Colon (tissue), 2 donors: ENCODE data around the gene SLC34A1.
"Not testable (repeated sequence)": the region's sequence is repeated elsewhere in the genome, so short reads cannot be mapped to it uniquely, and the experiment has no call there.

Source experiments
- FAIRE-seq: peaks from 2 replicates; lab custom pipeline; 2012; peaks lifted over from hg19 to GRCh38; lab: Jason Lieb, UNC
- donor health status: control.
- donor health status: control.

Gene SLC34A1

DNA sequence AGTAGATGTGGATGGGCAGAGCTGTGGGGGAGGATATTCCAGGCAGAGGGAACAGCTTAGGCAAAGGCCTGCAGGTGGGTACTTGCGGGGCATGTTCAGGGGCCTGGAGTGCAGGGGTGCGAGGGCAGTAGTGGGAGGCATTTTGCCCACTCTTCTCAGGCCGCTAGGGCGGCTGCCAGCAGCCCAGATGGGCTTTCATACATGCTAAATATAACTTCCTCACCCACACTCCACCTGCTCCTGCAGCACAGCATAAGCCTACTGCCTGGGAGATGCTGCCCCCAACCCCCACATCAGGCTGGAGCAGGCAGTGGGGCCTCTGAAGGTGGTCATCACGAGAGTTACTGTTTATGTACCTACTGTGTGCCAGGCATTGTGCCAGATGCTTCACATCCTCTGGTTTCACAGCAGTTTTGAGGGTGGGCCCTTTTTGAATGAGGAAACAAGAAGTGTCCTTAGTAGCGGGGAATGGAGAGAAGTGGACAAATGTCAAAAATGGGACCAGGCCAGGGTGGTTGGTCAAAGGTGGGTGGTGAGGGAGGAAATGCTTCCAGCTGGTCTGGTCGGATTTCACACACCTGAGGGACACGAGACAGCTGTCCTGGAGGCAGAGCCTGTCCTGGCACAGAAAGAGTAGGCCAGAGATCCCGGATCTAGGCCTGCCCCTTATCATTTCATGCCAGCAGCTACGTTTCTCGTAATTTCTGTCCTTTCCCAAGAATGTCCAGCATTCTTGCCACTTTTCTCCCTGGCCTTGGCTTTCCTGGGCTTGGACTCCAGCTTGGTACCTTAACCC lies 14.4 kb upstream of the SLC34A1 start:
- FAIRE-seq: no peak

DNA sequence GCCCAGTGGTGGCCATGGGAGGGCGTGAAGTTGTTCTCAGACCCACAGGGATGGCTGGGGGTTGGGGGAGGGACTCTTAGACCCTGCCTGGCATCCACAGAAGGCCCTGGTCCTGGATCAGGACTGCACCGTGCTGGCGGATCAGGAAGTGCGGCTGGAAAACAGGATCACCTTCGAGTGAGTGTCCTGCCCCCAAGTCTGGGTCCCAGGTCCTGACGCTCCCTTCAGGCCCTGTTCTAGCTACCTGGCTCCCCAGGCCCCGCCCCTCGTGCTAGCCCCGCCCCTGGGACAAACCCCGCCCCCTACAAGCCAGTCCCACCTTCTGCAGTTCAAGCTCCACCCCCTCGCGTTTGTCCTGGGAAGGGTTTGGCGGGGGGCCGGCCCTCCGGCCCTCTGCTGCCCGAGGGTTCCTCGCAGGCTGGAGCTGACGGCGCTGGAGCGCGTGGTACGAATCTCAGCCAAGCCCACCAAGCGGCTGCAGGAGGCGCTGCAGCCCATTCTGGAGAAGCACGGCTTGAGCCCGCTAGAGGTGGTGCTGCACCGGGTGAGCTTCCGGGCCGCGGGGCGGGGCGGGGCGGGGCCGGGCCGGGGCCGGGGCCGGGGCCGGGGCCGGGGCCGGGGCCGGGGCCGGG lies 13.6 kb upstream of the SLC34A1 start:
- no peak for FAIRE-seq

DNA sequence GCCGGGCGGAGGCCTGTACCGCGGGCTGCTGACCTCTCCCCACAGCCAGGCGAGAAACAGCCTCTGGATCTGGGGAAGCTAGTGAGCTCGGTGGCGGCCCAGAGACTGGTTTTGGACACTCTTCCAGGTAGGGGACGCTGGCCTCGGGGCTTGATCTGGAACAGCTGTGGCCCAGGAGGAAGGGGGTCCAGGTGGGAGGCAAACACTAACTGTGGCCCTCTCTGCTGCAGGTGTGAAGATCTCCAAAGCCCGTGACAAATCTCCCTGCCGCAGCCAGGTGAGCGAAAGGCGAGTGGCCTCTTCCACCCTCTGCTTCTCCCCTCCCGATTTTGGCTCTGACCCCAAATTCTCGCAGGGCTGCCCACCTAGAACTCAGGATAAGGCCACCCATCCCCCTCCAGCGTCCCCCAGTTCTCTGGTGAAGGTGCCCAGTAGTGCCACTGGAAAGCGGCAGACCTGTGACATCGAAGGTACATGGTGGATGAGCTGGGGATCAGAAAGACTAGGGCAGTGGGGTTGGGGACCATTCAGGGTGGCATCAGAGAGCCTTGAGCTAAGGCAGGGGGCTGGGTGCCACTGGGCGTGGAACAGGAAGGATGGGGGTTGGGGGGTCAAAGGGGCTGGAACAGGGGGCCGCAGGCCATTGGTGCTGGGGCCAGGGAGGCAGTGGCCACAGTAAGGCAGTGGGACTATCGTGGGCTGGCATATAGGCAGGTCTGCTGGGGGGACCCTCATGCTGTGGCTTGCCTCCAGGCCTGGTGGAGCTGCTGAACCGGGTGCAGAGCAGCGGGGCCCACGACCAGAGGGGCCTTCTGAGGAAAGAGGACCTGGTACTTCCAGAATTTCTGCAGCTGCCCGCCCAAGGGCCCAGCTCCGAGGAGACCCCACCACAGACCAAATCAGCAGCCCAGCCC lies 12.9 kb upstream of the SLC34A1 start:
- no peak for FAIRE-seq

DNA sequence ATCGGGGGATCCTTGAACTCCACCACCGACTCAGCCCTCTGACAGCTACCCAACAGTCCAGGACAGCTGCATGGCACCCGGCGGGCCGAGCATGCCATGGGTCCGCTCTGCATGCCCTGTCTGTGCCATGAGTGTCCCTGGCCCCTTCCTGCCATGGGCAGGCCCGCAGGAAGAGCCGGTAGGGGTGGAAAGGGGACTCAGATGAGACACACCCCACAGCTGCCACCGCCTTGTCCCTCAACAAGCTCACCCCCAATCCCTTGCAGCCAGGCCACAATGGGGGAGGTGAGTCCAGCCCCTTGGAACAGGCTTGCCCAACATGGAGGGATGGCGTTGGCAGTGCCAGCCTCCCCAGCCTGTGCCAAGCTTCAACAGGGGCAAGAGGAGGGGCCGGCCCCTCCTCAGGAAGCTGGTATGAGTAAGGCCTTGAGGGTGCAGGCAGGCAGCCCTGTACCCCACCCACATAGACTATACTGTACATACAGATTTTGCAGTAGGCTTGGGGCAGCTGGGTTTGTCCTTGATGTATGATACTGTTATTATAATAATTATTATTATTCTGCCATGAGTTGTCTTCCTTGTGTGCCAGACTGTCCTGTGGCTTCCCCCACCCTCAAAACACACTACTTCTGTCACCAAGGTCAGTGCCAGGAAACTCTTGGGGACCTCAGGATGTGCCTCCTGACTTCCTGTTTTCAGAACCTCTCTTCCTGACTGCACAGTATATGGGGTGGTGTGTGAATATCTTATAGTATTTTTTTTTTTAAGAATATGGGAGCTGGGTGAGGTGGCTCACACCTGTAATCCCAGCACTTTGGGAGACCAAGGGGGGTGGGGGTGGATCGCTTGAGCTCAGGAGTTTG lies 12.0 kb upstream of the SLC34A1 start:
- no peak for FAIRE-seq

DNA sequence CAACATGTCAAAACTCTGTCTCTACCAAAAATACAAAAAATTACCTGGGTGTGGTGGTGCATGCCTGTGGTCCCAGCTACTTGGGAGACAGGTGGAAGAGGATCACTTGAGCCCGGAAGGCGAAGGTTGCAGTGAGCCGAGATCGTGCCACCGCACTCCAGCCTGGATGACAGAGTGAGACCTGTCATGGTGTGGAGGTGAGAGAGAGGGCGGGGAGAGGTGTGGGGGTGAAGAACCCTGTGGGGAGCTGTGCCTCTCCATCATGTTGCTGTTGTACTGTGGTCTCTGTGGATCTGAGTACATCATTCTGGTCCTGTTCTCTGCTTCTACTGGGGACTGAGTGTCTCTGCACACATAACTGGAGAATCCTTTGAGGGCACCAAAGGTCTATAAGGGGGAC lies 11.3 kb upstream of the SLC34A1 start:
- no peak for FAIRE-seq

DNA sequence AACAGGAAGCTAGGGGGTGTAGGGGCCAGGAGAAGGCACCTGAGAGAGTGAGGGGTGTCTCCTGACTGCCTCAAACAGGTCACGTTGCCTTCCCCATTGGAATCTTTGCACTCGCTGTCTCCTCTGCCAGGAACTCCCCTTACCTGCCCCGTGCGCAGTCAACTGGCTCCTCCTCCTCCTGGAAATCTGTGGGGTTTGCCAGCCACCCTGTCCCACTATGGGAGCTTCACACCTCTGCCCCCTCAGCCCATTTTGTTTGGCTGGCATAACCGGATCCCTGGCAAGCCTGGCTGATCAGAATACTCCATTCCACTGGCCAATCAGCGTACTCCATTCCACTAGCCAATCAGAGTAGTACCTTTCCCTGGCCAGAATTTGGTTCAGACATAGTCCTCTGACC lies 10.4 kb upstream of the SLC34A1 start:
- no peak for FAIRE-seq

DNA sequence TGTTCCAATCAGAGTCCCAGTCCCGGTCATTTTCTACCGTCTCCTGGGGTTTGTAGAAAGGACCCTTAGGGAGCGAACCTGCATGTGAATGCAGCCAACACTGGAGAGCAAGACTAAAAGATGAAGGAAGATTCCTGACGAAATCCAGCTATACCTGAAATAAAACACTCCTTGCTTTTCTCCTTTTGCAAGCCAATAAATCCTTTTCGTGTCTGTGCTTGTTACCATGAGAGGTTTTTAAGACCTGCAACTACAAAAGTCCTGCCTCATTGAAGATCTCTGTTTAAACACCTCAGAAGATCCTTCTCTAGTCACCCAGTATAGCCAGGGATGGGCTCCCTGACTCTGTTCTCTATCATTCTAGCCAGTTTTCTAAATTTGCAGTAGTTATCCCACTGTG lies 10.0 kb upstream of the SLC34A1 start:
- no peak for FAIRE-seq

- FAIRE-seq: not testable (repeated sequence)
Observed at GRCh38 chr5:177375516-177375915, 8.7 kb upstream of the SLC34A1 start.

- FAIRE-seq: no peak
Observed at GRCh38 chr5:177376107-177376506, 8.1 kb upstream of the SLC34A1 start.

GRCh38 chr5:177377851-177378776 lies 6.1 kb upstream of the SLC34A1 start:
- FAIRE-seq: no peak

DNA sequence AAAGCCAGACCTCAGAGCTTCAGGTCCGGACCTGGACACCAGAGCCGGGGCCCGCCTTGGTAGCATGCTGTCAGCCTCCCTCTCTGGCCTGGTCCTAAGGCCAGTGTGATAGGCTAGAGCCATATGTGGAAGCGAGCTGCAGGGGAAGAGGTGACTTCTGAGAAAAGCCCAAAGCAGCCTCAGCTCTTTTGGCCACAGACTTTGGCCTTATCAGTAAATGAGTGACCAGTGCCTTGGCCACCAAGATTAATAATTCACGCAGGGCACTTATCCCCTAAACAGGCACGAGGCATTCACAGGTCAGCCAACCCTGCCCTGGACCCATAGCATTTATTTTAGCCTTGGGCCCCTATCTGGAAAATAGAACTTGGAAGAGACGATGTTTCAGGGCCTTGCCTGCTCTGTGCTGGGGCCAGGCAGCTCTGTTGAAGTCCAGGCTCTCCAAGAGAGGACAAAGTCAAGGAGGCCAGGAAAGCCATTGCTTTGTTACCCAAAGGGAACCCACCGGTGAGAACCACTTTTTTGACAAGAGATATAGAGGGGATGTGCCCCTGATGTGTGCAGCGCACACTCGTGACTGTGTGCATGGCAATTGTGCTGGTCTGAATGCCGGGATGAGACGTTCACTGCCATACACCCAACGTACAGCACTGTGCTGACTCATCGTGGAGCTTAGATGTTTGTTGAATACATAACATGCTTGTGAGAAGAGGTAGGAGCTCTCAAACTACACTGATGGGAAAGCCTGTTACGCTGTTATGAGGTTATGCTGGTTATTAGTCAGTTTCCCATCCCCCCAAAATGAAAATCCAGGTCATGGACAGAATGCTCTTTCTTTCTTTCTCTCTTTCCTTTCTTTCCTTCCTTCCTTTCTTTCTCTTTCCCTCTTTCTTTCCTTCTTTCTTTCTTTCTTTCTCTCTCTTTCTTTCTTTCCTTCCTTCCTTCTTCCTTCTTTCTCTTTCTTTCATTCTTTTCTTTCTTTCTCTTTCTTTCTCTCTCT lies 5.0 kb upstream of the SLC34A1 start:
- FAIRE-seq: no peak

DNA sequence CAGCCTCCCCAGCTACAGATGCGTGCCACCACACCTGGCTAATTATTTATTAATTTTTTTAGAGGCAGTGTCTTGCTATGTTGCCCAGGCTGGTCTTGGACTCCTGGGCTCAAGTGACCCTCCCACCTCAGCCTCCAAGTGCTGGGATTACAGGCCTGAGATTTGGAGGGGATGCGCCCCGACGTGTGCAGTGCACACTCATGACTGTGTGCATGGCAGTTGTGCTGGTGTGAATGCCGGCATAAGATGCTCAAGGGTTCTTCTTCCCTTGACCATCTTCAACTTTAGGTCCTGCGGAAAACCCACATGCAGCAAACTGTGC lies 3.5 kb upstream of the SLC34A1 start:
- FAIRE-seq: no peak

- no peak for FAIRE-seq
Observed at GRCh38 chr5:177382423-177383029, 1.7 kb upstream of the SLC34A1 start.

GRCh38 chr5:177383181-177383580 lies 1.1 kb upstream of the SLC34A1 start:
- FAIRE-seq: no peak

DNA sequence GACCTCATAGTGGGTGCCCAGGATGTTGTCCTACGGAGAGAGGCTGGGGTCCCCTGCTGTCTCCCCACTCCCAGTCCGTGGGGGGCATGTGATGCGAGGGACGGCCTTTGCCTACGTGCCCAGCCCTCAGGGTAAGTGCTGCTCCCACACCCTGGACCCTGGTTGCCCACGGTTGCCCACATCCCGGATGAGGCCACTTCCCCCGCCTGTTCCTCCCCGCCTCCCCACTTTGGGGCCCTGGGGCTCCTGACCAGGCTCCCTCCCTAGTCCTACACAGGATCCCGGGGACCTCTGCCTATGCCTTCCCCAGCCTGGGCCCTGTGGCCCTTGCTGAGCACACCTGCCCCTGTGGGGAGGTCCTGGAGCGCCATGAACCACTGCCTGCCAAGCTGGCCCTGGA lies 1.5 kb downstream of the SLC34A1 start:
- no peak for FAIRE-seq

DNA sequence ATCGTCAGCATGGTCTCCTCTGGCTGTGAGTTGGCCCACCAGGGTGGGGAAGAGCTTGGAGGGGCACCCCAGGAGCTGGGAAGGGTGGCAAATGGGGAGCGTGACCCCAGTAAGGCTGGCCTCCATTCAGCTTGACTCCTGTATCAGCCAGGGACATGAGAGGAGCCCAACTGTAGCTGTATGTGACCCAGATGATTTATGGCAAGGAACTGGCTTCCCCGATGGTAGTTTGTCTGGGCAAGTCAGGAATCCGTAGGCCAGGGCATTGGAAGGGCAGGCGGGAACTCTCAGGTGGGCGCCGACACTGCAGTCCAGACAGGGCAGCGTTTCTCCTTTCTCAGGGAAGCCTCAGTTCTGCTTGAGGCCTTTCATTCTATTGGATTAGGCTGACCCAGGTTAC lies 2.3 kb downstream of the SLC34A1 start:
- FAIRE-seq: no peak

DNA sequence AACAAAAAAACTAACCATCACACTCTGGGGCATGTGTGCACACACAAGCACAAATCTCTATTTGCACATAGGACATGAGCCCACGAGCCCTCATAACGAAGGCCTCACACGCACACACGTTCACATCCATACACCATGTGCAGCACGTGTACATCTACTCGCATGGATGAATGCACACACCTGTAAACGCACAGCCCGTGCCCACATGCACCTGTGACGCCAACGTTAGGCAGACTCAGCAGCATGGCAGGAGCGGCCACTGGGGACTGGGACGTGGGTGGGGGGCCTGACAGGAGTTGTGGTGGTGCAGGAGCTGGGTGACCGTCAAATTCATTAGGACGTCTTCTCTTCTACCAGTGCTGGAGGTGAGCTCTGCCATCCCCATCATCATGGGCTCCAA lies 3.2 kb downstream of the SLC34A1 start:
- no peak for FAIRE-seq

GRCh38 chr5:177388521-177389052 lies 4.4 kb downstream of the SLC34A1 start:
- FAIRE-seq: no peak
